Breast epithelium (tissue), 4 donors: Measurements from ENCODE around the gene CADM3. TPM values are rescaled to one million over a fixed set of nuclear protein-coding genes. Genes with fewer than 3 reads are reported as not detected.

ENCODE experiments used
- DNase-seq, 2 donors: peaks; one replicate each; pipeline ENCODE4 v3.0.0-alpha.2; 2019; ENCODE audit warnings: low spot score in 2 of 2
- H3K27ac ChIP-seq, 2 donors: fragments of 200-600 bp; sonication (generic) in 1 of 2; one replicate each; pipeline ENCODE4 v1.5.1; 2016 to 2019; ENCODE audit warnings: mild to moderate bottlenecking in 1 of 2
- H3K27me3 ChIP-seq, 2 donors: fragments of 200-600 bp; sonication (generic) in 1 of 2; one replicate each; pipeline versions ENCODE4 v1.5.1 to v1.6.0; 2017 to 2019; ENCODE audit warnings: control low read depth in 1 of 2, mild to moderate bottlenecking in 1 of 2
- H3K36me3 ChIP-seq: fragments of 200-600 bp; one replicate; pipeline ENCODE4 v1.5.1; 2019
- H3K4me1 ChIP-seq, 2 donors: fragments of 200-600 bp; sonication (generic); one replicate each; pipeline ENCODE4 v1.5.1; 2016 to 2019; ENCODE audit warnings: control low read depth in 1 of 2
- H3K4me3 ChIP-seq, 3 donors: fragments of 200-600 bp; sonication (generic); 1 replicate in 2 of 3; 2 replicates in 1 of 3; pipeline ENCODE4 v1.5.1; 2016 to 2019; ENCODE audit warnings: mild to moderate bottlenecking in 3 of 3, moderate library complexity in 2 of 3
- H3K9me3 ChIP-seq, 2 donors: fragments of 200-600 bp; sonication (generic) in 1 of 2; one replicate each; pipeline ENCODE4 v1.5.1; 2016 to 2019; ENCODE audit warnings: control low read depth in 1 of 2
- CTCF ChIP-seq, 3 donors: fragments of 450-650 bp; IDR thresholded peaks; one replicate each; pipeline ENCODE4 v1.5.1; 2016 to 2017; ENCODE audit warnings: antibody characterized with exemption in 3 of 3, mild to moderate bottlenecking in 3 of 3, moderate library complexity in 3 of 3
- POLR2A ChIP-seq: fragments of 450-650 bp; IDR thresholded peaks from one replicate; pipeline ENCODE4 v1.6.1; 2016; ENCODE audit warnings: antibody characterized with exemption, mild to moderate bottlenecking, moderate library complexity
- POLR2AphosphoS5 ChIP-seq, 3 donors: sonication (generic); formaldehyde crosslinking; IDR thresholded peaks; one replicate each; pipeline ENCODE4 v1.6.1; 2017; ENCODE audit warnings: antibody characterized with exemption in 3 of 3
- intact Hi-C: fragments of 100-400 bp; cut with DNase I; formaldehyde crosslinking; loops from one replicate; pipeline ENCODE4 v1.15.1; 2023; ENCODE audit warnings: low total_unique reads
- total RNA-seq, 3 donors: library from RNA; depleted of rRNA; stranded (reverse); fragments of >200 nt; gene quantifications; one replicate each; pipeline ENCODE4 v1.1.0, GENCODE V29; 2016

CADM3 gene
- total RNA-seq, 3 donors from 2014 or later: 5.2 to 22.6 (median 15.2) TPM

DNA sequence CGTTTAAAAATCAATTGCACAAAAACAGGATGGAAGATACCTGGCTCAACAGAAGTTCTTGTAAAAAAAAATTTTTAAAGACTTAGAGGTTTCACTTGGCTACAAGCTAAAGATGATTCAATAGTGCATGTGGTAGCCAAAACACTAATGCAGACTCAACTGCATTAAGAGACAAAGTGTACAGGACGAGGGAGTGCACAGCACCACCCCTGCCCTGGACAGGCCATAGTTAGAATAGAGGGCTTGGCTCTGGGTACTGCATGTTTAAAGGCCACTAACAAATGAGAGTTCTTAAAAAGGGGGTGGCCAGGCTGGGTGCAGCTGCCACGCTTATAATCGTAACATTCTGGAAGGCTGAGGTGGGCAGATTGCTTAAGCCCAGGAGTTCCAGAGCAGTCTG lies 41.2 kb downstream of the CADM3 start:
- no peak overlapping the region for H3K27ac ChIP-seq
- no peak for DNase-seq
- no peaks in the 10 kb centered on the region for H3K9me3 ChIP-seq
- peaks cover 0 to 6% of the 10 kb centered on the region in 2 donors for H3K27me3 ChIP-seq
- intact Hi-C loops: no loop called here
- H3K4me1 ChIP-seq: no peaks in the 10 kb centered on the region
- H3K4me3 ChIP-seq: no peak overlapping the region
- no peaks in the 10 kb centered on the region for H3K36me3 ChIP-seq
- no peak for TF ChIP-seq CTCF (IDR thresholded peaks at IDR 0.05)
- no peak for TF ChIP-seq POLR2AphosphoS5 (IDR thresholded peaks at IDR 0.05)
- TF ChIP-seq POLR2A: no peak

DNA sequence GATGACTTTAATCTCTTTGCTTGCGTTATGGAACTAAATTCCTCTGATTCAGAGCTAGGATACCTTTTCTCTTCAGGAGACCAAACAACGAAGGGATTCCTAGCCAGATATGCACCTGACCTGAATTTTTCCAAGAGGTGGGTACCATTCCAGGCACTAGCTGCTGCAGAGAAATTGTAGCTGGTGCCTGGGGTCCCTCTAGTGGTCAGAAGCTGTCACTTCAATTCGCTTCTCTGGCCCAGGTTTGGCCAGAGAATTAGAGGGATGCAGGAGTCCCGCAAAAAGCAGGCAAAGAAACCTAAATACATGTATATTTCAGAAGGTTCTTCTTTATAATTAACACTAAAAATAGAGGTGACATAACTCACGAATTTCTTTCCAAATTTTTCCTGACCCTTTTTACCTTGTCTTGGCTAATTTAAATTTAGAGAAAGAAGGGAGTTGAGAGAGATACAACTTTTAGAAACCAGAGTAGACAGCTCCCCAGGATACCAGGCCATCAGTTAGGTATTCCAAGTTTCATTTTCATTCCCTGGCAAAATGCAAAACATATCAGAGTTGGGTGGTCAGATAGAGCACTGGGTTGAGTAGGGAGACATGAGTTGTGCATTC lies 42.8 kb downstream of the CADM3 start:
- Histone ChIP-seq H3K27ac (no peak overlapping the region), H3K27me3 (no peaks in the 10 kb centered on the region), H3K4me1 (no peaks in the 10 kb centered on the region), H3K4me3 (no peak overlapping the region), H3K36me3 (no peaks in the 10 kb centered on the region), H3K9me3 (no peaks in the 10 kb centered on the region)
- peak in 1 of 2 donors; percentile 25 for DNase-seq
- intact Hi-C loops: no loop called here
- TF ChIP-seq CTCF (IDR thresholded peaks at IDR 0.05) (peak; percentile 56 to 72 (median 62)), POLR2A (no peak)

GRCh38 chr1:159218649-159219636 lies 47.5 kb downstream of the CADM3 start:
- Histone ChIP-seq H3K27ac (no peak overlapping the region), H3K9me3 (no peaks in the 10 kb centered on the region), H3K27me3 (no peaks in the 10 kb centered on the region), H3K4me3 (no peak overlapping the region), H3K4me1 (no peaks in the 10 kb centered on the region), H3K36me3 (no peaks in the 10 kb centered on the region)
- intact Hi-C loops: no loop called here
- TF ChIP-seq CTCF (IDR thresholded peaks at IDR 0.05) (no peak), POLR2AphosphoS5 (IDR thresholded peaks at IDR 0.05) (no peak), POLR2A (no peak)
- no peak for DNase-seq

- Histone ChIP-seq H3K4me3 (no peak overlapping the region), H3K27me3 (no peaks in the 10 kb centered on the region), H3K36me3 (no peaks in the 10 kb centered on the region), H3K4me1 (no peaks in the 10 kb centered on the region), H3K9me3 (no peaks in the 10 kb centered on the region), H3K27ac (no peak overlapping the region)
- intact Hi-C loops: no loop called here
- DNase-seq: no peak
- TF ChIP-seq CTCF (IDR thresholded peaks at IDR 0.05): no peak
- TF ChIP-seq POLR2AphosphoS5 (IDR thresholded peaks at IDR 0.05): no peak
- no peak for TF ChIP-seq POLR2A
Measured at GRCh38 chr1:159222075-159222865, 50.9 kb downstream of the CADM3 start.
